HG02840 (cell line): ENCODE measurements around the gene S100P.
"Not testable (repeated sequence)": the region's sequence is repeated elsewhere in the genome, so short reads cannot be mapped to it uniquely, and the experiment has no call there.

Experiments used
- ATAC-seq: cut with Tn5 transposase; IDR thresholded peaks from one replicate; pipeline ENCODE4 v1.9.1; 2021; ENCODE audit warnings: mild to moderate bottlenecking, moderate library complexity, moderate number of reproducible peaks; ENCODE audit not compliant: unreplicated experiment, low FRiP score

The S100P gene

GRCh38 chr4:6693231-6694176, at the start of gene S100P:
Gene S100P (plus strand): TSS chr4:6693878. CDS start chr4:6693933, 55 bp downstream.
- ATAC-seq, result no peak

GRCh38 chr4:6644792-6645530, 48.7 kb upstream of the S100P start:
- no peak for ATAC-seq

GRCh38 chr4:6647169-6647568, 46.5 kb upstream of the S100P start:
- no peak for ATAC-seq

GRCh38 chr4:6647582-6648230, 46.0 kb upstream of the S100P start:
- ATAC-seq, result no peak

GRCh38 chr4:6649216-6649615, 44.5 kb upstream of the S100P start:
- no peak for ATAC-seq

- ATAC-seq, result not testable (repeated sequence)
Observed at GRCh38 chr4:6654211-6654610, 39.5 kb upstream of the S100P start.

- not testable (repeated sequence) for ATAC-seq
Observed at GRCh38 chr4:6655291-6655690, 38.4 kb upstream of the S100P start.

GRCh38 chr4:6655924-6656323, 37.8 kb upstream of the S100P start:
- ATAC-seq, result no peak

GRCh38 chr4:6657242-6658208, 36.2 kb upstream of the S100P start:
- ATAC-seq, result no peak

- no peak for ATAC-seq
Observed at GRCh38 chr4:6658209-6658595, 35.5 kb upstream of the S100P start.

- ATAC-seq, result no peak
Observed at GRCh38 chr4:6658597-6659075, 35.0 kb upstream of the S100P start.

GRCh38 chr4:6659897-6660296, 33.8 kb upstream of the S100P start:
- no peak for ATAC-seq

- no peak for ATAC-seq
Observed at GRCh38 chr4:6660430-6660829, 33.2 kb upstream of the S100P start.

GRCh38 chr4:6662591-6662990, 31.1 kb upstream of the S100P start:
- no peak for ATAC-seq

- ATAC-seq, result no peak
Observed at GRCh38 chr4:6663596-6664393, 29.9 kb upstream of the S100P start.

- no peak for ATAC-seq
Observed at GRCh38 chr4:6665320-6665654, 28.4 kb upstream of the S100P start.

- ATAC-seq, result no peak
Observed at GRCh38 chr4:6668391-6668790, 25.3 kb upstream of the S100P start.

- no peak for ATAC-seq
Observed at GRCh38 chr4:6671648-6672047, 22.0 kb upstream of the S100P start.

- ATAC-seq, result no peak
Observed at GRCh38 chr4:6672131-6672530, 21.5 kb upstream of the S100P start.
